Fibroblast of skin of right quadriceps (primary cell): Measurements from ENCODE around the gene OTULINL.

ENCODE experiments used
- DNase-seq: peaks from one replicate; pipeline ENCODE4 v3.0.0-alpha.2; 2013

Gene OTULINL

DNA sequence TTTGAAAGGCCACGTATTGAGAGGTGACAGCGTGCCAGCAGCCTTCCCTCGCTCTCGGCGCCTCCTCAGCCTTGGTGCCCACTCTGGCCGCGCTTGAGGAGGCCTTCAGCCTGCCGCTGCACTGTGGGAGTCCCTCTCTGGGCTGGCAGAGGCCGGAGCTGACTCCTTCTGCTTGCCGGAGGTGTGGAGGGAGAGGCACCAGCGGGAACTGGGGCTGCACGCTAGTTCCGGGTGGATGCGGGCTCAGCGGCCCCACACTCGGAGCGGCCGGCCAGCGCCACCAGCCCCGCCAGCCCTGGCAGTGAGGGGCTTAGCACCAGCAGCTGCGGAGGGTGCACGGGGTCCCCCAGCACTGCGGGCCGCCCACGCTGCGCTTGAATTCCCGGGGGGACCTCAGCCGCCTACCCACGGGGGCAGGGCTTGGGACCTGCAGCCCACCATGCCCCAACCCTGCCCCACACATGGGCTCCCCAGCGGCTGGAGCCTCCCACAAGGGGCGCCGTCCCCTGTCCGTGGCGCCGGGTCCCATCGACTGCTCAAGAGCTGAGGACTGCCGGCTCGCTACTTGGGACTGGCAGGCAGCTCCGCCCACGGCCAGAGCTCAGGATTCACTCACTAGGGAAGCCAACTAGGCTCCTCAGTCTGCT, 4.4 kb upstream of the OTULINL start:
- DNase-seq, result no peak

DNA sequence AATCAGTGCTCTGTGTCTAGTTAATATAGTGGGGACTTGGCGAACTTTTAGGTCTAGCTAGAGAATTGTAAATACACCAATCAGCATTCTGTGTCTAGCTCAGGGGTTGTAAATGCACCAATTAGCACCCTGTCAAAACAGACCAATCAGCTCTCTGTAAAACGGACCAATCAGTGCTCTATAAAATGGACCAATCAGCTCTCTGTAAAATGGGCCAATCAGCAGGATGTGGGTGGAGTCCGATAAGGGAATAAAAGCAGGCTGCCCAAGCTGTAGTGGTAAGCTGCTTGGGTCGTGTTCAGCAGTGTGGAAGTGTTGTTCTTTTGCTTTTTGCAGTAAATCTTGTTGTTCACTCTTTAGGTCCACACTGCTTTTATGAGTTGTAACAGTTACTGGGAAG, 3.6 kb upstream of the OTULINL start:
- DNase-seq, result no peak

DNA sequence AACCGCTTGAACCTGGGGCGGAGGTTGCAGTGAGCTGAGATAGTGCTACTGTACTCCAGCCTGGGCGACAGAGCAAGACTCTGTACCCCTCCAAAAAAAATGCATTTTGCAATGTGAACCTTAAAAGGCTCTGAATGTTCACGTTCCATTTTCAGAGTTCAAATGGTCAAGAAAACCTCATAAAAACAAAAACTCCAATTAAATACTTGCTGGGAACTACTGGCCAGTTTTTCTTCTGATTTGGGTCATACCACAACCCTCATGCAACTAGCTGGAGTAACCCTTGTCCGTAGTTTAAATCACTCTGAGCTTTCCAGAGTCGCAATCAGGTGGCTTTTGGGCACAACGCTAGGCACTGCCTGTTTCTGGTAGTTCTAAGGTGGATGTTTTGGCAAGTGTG, 2.3 kb upstream of the OTULINL start:
- no peak for DNase-seq

DNA sequence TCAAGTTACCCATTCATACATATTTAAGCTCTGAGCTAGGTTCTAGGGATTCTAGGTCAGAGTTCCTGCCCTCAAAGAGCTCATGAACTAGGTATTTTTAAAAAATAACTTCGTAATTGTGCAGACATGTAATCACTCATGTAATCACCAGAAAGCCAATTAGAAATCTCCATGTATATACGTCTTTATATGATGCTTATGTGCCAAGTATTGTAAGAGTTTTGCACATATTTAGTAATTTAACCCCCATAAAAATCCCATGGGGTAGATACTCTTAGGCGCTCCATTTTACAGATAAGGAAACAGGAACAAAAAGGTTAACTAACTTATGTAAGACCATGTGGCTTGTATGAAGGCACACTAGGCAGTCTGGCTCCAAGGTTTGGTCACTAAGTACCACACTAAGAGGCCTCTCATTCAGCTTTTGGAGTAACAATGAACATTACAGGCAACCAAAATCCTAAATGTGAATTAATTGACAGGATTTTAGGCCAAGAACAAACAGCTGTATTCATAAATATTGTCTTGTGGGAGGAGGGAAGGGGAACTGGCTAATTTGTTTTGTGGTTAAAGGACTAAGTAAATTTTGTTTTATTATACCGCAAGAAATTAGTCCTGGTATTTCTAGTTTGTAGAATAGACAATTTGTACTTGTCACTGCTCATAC, 1.7 kb upstream of the OTULINL start:
- DNase-seq, result no peak

DNA sequence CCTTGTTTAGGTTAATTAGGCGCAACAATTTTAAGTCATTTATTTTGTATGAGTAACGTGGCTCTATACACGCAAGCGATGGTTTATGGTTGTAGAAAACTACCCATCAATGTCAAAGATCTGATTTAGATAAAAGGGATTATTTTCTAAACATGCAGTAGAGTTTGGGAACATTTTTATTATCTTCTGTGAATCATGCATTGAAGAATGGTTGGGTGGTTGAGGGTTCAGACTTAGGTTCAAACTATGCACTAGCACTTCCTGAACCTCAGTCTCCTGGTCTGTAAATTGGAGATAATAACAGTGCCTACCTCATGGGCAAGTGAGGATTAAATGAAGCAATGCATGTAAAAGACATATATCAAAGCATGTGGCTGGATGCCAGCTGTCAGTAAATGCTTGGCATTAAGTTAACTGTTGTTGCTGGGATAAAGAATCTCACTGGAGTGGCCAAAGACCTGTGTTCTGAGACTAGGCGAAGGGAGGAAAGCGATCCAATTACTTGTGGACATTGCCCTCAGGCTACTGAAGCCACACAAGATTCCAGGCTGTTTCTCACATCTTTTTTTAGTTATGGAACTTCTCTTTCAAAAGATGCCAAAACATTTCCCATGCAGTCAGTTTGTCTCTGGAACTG, 1.1 kb upstream of the OTULINL start:
- peak; percentile 4 for DNase-seq

DNA sequence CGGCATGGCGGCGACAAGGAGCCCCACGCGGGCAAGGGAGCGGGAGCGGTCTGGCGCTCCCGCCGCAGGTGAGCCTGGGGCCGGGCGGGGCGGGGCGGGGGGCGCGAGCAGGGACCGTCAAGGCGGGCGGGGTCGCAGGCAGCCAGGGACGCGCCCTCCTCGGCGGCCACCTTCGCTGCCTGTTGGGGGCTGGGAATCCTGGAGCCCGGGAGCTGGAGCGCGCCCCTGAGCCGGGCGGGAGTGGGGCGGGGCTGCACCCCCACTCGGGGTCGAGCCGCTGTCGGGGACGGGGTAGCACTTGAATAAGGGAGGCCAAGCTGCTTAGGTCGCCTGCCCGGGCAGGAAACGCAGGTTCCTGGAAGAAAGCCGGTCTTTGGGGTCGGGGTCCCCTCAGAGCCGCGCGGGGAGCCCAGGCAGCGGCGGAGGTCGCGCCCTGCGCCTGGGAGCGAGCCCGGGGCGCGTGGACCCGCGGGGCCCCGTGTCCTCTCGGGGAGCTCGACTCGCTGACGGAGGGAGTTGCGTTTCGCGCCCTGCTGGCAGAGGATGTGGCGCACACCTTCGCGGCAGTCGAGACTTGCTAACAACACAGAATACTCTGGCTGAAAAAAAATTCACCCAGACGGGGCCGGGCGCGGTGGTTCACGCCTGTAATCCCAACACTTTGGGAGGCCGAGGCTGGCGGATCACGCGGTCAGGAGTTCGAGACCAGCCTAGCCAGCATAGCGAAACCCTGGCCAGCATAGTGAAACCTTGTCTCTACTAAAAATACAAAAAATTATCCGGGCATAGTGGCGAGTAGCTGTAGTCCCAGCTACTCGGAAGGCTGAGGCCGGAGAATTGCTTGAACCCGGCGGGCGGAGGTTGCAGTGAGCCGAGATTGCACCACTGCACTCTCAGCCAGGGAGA, 552 bp downstream of the OTULINL start:
- DNase-seq, result peak; percentile 9

DNA sequence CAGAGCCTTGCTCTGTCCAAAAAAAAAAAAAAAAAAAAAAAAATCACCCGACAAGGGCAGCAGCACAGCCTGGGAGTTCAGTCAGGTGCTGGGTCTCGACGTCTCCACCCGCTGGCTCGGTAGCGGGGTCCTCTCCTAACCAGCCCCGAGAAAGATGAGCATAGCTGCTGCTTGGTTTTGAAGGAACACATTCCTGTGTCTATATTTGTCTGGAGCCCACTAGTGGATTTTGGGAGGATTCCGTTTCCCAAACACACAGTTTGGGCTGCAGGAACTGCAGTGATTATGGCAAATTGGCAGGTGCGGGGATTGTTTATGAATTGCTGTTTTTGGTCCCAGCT, 1.2 kb downstream of the OTULINL start:
- no peak for DNase-seq

DNA sequence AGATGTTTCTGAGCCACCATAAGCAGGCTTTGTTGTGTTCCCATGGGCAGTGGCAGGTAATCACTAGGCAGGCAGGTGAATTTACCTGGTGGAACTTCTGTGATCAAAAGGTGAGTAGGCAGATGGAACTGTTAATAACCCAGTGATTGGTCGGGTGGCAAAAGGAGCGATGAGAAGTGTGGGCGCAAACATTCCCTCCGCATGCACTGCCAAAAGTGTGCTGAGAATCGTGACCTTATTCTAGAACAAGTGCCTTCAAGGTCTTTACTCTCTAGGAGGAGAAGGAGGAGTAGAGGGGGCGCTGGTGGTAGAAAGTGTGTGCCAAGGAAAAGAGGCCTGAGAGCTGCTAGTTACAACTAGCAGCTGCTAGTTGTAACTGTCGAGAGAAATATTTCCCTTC, 3.3 kb downstream of the OTULINL start:
- DNase-seq, result no peak

DNA sequence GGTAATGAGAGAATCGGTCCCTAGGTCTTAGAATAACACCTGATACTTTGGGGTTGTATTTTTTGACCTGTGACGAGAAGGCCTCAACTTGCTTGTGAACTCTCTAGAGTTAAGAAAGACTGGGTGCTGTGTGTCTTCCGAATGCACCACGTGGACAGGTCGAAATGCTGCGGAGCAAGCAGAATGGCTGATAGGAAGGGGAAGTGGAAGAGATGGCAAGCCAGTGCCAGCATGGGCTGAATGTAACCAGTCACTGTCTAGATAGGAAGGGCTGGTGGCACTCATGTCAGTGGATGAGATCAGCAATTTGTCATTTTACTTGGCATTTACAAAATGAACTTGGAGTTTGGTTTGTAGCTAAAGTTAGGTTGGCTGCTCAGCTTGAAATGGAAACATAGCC, 5.6 kb downstream of the OTULINL start:
- DNase-seq, result no peak

DNA sequence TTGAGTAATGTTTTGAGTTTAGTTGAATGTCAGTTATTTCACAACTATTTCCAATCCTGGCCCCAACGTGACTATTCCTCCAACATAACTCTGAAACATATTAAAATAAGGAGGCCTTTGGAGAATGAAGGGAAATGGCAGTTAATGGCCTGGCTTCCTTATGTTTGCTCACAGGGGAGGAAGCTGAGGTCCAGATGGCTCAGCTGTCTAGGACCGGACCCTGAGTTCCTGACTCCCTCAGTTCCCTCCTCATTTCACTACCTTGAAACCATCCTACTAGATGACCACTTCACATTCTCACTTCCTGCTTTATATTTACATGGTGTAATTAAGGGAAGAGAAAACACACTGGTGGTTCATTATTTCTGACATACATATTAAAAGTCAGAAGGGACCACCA, 6.6 kb downstream of the OTULINL start:
- no peak for DNase-seq

DNA sequence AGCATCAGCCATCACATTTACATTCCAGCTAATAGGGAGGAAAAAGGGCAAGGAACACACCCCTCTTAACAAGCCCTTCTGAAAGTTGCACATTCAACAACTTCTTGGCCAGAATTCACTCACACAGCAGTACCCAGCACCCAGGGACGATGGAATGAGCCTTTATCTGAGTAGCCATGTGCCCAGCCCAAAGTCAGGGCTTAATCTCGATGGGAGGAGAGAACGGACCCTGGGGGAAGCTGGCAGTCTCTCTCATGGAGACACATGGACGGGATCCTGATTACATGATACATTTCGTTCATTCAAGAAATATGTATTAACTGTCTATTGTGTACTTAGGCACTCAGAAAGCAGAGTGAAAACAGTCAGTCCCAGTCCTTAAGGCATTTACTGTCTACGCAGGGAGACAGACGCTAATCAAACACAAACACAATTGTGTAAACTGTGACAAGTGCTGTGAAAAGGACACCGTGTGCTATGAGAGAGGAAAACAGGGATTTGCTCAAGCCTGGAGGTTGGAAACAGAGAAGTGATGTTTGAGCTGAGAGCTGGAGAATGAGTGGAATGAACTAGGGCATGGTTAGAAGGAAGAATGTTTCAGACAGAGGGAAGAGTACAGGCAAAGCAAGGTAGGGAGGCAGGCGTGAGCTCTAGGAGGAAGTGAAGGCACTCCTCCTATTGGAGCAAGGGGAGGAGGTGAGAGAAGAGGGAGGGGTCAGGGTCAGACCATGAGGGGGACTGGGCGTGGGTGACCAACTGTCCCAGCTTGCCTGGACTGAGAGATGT, 7.4 kb downstream of the OTULINL start:
- DNase-seq, result no peak

DNA sequence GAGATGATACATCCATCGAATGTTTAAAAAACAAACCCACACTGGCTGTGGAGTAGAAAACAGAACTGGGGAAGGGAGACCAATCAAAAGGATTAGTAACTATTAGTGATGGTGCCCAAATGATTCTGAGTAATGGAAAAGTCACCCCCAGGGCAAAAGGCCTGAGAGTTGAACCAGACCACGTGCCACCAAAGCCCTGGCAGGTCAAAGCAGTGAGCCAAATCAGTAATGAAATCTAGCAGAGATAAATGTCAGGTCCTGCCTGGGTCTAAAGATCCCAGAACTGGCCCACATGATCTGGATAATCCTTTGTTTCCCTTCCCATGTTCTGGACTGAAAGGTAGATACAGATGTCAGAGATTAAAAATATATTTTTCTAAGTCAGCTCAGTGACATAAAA, 9.4 kb downstream of the OTULINL start:
- no peak for DNase-seq

DNA sequence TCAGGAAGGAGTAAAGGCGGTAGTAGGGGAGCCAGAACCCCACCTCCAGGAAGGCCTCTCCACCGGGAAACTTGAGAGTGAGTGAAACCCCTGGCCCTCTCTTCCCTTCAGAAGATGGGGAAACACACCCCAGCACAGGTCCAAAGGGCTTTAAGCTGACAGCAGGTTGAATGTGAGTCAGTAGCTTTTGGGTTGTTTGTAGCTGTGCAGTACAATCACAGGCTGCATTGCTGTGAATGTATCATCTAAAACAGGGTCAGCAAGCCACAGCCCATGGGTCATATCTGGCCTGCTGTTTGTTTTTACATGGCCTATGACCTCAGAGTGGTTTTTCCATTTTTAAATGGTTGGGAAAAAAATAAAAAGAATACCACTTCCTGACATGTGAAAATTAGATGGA, 10.0 kb downstream of the OTULINL start:
- no peak for DNase-seq

DNA sequence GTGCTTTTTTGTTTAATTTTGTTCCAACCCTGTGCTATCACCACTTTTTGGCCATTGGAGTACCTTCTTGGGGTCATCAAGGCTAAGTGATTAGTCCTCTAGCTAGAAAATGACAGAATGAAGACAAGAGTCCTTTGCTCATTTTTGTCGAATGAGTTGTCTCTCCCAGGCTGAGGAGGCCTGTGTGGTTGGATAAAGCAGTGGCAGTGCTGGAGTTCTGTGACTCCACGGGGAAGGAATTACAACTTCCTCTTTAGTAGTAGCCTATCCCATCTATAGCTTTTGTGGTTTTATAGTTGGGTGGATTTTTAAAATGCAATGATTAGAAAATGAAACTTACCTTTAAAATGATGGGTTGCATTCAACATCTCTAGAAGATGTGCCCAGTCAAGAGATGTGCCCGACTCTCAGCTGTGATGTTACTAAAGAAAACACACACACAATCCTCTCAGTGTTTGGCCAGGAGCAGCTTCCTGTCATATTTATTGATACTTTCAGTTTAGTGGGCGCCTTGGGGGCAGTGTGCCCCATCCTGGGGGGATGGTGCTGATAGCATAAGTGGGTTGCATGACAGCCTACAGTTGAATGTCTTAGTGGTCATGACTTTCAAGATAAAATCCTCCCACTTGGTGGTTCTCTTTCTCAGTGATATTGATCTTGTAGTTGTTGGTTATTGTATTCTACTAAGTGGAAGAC, 11.9 kb downstream of the OTULINL start:
- peak; percentile 53 for DNase-seq

DNA sequence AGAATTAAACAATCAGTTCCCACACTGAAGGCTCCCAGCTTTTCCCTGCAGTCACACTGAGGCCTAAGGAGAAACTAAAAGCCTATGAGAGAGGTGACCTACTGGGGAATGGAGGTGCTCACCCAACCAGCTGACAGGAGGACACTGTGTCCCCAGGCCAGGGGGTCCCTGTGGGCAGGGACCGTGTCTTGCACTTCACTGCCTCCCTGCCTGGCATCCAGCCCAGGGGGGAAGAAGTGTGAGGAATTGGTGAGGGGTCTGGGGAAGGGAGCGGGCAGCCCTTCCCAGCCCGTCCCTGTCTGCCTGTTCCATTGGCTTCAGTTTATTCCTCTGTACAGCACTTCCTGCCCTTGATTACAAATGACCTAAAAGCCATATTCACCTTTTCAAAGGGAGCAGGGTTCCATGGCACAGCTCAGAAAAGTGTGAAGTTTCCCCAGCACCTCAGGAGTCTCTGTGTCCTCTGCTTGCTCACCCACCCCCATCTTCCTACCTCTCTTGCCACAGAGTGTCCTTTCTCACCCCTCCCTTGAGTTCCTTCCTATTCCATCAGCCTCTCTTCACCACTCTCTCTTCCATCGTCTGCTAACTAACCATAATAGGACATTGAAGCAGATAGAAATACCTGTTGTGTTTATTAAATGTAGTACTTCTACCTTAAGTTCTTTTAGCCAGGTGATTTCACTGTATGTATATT, 12.9 kb downstream of the OTULINL start:
- DNase-seq, result no peak

DNA sequence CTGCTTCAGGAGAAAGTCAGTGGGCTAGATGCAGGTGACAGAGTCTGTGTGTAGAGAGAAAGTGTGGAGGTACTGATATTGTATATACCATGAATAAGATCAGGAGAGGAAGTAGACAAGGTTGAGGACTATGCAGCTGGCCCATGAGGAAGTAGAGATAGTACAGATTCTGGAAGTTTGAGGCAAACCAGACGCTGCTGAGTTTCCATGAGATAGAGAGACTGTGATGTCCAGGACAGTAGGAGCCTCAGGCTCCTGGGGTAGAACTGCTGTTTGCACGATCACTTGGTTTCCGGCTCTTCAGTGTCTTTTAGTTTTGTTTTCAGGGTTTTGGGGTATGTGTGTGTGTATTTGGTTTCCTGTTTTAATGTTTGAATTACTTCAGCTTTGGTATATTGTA, 13.6 kb downstream of the OTULINL start:
- no peak for DNase-seq

DNA sequence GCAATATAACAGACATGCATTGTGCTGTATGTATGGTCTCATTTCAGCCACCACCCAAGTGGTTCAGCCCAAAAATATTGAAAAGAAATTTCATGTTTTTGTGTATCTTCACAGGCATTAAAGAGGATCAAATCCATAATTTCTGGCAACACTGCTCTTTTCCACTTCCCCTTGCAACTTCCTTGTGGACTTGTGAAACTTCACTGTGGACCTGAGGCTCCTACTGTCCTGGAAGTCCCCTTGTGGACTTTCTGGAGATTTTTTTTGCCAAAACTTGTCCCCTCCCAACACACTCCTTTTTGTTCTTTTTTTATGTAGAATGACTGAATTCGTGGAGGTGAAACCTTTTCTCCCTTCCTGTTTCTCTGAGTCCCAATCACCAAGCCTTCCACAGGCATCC, 14.3 kb downstream of the OTULINL start:
- DNase-seq, result no peak

DNA sequence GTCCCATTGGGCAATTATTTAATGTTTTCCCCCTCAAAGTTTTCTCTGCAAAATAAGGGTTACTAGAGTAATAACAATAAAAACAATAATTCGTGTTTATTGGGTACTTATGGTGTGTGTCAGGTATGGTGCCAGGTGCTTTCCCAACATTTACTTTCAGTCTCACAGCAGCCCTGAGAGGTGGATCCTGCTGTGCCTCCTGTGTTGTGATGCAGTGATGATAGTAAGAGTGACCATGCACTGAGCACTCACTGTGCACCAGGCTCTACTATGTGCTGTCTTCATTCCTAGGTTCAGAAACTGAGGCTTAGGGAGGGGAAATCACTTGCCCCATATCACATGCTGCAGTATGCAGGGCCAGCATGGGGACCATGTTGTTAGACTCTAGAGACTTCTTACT, 15.5 kb downstream of the OTULINL start:
- no peak for DNase-seq

DNA sequence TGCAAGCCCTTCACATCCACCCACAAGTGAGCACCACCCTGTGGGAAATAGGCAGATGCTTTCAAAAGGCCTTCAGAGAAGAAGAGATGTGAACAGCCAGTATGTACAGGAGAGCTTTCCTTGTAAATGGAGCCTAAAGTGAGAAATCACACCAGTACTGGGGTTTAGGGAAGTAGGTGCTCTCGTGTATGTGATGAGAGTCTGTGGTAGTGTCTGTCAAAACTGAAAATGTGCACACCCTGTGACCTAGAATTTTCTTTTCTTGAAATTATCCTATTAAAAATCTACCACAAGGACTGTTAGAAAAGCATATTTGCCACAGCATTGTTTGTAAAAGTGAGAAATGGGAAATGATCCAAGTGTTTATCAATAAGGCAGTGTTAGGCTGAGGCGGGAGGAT, 16.6 kb downstream of the OTULINL start:
- DNase-seq, result no peak

DNA sequence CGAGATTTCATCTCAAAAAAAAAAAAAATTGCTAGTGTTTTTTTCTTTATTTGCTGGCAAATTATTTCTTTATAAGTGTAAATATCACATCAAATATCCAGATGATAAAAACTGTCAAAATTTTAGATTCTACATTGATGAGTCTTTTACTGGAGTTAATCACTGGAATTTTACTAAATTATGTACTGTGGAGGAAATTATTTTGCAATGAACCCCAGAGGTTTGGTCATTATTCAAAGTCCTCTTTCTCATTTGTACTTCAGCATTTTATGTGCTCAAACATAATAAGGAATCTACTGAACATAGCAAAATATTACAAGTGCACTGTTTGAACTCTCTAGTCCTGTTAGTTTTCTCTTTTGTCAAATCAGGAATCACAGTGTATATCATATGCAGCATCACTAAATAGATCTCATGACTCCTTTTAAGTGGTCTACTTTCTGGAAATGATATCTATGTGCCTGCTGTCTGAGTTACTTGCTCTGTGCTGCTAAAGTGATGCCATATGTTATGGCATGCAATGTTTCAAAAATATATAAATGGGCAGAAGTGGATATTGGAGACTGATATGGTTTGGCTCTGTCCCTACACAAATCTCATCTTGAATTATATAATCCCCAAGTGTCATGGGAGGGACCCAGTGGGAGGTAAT, 18.0 kb downstream of the OTULINL start:
- DNase-seq, result no peak

DNA sequence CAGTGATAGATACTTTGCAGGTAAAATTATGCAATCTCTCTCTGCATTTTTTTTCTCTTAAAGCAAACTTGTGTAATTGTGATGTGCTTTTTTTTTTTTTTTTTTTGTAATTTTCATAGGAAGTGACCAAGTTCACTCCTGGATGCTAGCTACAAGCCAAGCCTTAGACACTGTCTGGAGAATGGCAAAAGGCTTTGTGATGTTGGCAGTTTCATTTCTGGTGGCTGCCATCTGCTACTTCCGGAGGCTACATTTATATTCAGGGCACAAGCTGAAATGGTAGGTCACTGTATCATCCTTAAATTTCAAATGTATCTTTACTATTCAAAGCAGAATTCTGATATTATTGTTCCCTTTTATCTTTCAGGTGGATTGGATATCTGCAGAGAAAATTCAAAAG, 19.3 kb downstream of the OTULINL start:
- no peak for DNase-seq
